Hindlimb muscle (tissue), 1 donor: Measurements from ENCODE around the gene TMC1. TPM values are rescaled to one million over a fixed set of nuclear protein-coding genes. Genes with fewer than 3 reads are reported as not detected.

Source experiments
- DNase-seq: peaks from one replicate; pipeline ENCODE4 v3.0.0-alpha.2; 2013
- polyA plus RNA-seq: library from polyadenylated mRNA; unstranded; fragments of 120-200 nt; gene quantifications from one replicate; pipeline ENCODE4 v1.2.1, GENCODE V29; 2013; ENCODE audit not compliant: insufficient read length

The TMC1 gene
- polyA plus RNA-seq, 1 donor, result 1.1 TPM

GRCh38 chr9:72882117-72882775 lies 360.8 kb downstream of the TMC1 start:
- DNase-seq, result no peak

- DNase-seq, result no peak
Measured at GRCh38 chr9:72883875-72884274, 362.5 kb downstream of the TMC1 start.

- no peak for DNase-seq
Measured at GRCh38 chr9:72884508-72884907, 363.1 kb downstream of the TMC1 start.

Other genes with a start within 250 kb of the TMC1 start
- gene ZFAND5, start 156.4 kb upstream of the TMC1 start, polyA plus RNA-seq, result 147 TPM